Sigmoid colon (tissue), 7 donors: ENCODE results near the gene POLR1A. TPM values are rescaled to one million over a fixed set of nuclear protein-coding genes. Genes with fewer than 3 reads are reported as not detected.
A peak's percentile ranks its signal among the peaks of the same experiment; 100 is the strongest.

Experiments used
- DNase-seq: peaks from one replicate; pipeline ENCODE4 v3.0.0-alpha.2; 2019
- H3K27ac ChIP-seq, 4 donors: fragments of 200-600 bp; sonication (generic); one replicate each; pipeline ENCODE4 v1.5.1; 2016 to 2019; ENCODE audit warnings: mild to moderate bottlenecking in 1 of 4
- H3K27me3 ChIP-seq, 3 donors: fragments of 200-600 bp; sonication (generic); one replicate each; pipeline ENCODE4 v1.5.1; 2019; ENCODE audit warnings: mild to moderate bottlenecking in 1 of 3
- H3K36me3 ChIP-seq, 4 donors: fragments of 200-600 bp; sonication (generic); one replicate each; pipeline ENCODE4 v1.5.1; 2016 to 2019
- H3K4me1 ChIP-seq, 4 donors: fragments of 200-600 bp; sonication (generic); one replicate each; pipeline ENCODE4 v1.5.1; 2017 to 2019
- H3K4me3 ChIP-seq, 4 donors: fragments of 200-600 bp; sonication (generic); one replicate each; pipeline ENCODE4 v1.5.1; 2017 to 2019; ENCODE audit warnings: mild to moderate bottlenecking in 2 of 4, moderate library complexity in 1 of 4
- H3K9me3 ChIP-seq, 4 donors: fragments of 200-600 bp in 3 of 4; sonication (generic) in 3 of 4; one replicate each; pipeline versions ENCODE4 v1.5.1 to v1.6.1; 2013 to 2019
- EP300 ChIP-seq, 4 donors: sonication (generic); formaldehyde crosslinking; IDR thresholded peaks; one replicate each; pipeline ENCODE4 v1.6.1; 2017; ENCODE audit warnings: antibody characterized with exemption in 4 of 4
- POLR2A ChIP-seq, 2 donors: fragments of 450-650 bp; IDR thresholded peaks; one replicate each; pipeline ENCODE4 v1.6.1; 2016; ENCODE audit warnings: antibody characterized with exemption in 2 of 2, mild to moderate bottlenecking in 2 of 2, moderate library complexity in 2 of 2
- POLR2AphosphoS5 ChIP-seq, 4 donors: sonication (generic); formaldehyde crosslinking; IDR thresholded peaks; one replicate each; pipeline ENCODE4 v1.6.1; 2017; ENCODE audit warnings: antibody characterized with exemption in 4 of 4
- WGBS, 2 donors: extraction: QIAGEN DNeasy Blood & Tissue Kit; methylation state at CpG; one replicate each; pipeline ENCODE4 v1.1.7; 2013; 5-methylcytosine and 5-hydroxymethylcytosine counted together
- intact Hi-C: fragments of 100-400 bp; cut with DNase I; formaldehyde crosslinking; loops from one replicate; pipeline ENCODE4 v1.15.1; 2023
- polyA plus RNA-seq, 3 donors: library from polyadenylated mRNA; stranded (reverse); fragments of 200-250 nt; gene quantifications; one replicate each; pipeline ENCODE4 v1.2.3, GENCODE V29; 2013
- total RNA-seq, 4 donors: library from RNA; depleted of rRNA; stranded (reverse); fragments of >200 nt; gene quantifications; one replicate each; pipeline ENCODE4 v1.1.0, GENCODE V29; 2016
- TF ChIP-seq, protein P1 (sequence below), 4 experiments: fragments of 450-650 bp in 3 of 4; fragments of 200-600 bp in 1 of 4; IDR thresholded peaks; one replicate each; pipeline ENCODE4 v1.5.1; 2016 to 2019; ENCODE audit warnings: antibody characterized with exemption in 4 of 4, mild to moderate bottlenecking in 3 of 4, moderate library complexity in 2 of 4
- donor health status: healthy with polysubstance abuse.
- donor health status: Bipolar disorder and iron deficiency.
- donor health status: healthy.

POLR1A gene
- total and polyA plus RNA-seq, 7 donors, result 1.2 to 17.9 (median 10.1) TPM

DNA sequence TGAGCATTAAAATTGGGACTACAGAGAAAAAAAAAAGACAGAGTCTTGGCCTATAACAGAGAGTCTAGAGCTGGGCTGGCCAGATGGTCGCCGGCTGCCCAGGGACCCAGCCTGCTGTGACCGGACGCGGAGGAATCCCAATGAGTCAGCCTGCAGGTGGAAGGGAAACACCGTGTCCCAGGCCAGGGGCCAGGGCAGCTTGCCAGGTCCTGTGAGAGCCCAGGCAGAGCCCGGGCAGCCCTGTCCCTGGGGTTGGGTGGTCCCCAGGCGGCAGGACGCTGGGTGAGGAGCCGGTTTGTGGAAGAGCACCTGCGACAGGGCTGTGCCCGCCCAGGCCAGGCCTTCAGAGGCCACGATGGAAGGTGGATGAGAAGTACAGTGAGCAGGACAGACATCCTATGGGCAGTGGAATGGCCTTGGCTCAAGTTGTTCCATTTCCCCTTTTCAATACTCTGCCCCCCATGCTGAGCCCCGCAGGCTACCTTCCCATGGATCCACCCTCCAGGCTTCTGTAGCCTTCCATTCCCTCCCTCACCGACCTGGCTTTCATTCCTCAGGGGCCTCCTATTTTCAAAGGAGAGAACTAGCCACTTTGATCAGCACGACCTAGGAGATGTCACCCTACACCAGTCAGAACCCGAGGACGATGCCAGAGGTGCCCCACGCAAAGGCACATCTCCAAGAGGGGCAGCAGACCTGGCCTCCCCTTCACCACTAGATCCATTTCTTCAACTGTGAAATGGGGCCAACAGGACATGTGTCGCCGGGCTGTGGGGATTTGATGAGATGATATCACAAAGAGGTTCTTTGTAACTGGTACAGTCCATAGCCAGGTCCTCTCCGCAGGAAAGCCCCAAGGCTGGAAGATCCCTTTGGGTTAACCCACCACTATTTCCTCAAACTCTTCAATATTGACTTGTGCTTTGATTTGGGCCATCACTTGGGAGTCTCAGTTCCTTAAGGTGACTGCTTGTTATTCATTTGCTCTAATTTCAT lies 87.5 kb downstream of the POLR1A start:
- Histone ChIP-seq H3K4me1 (peaks cover 0 to 17% (median 2%) of the 10 kb centered on the region in 4 donors), H3K9me3 (peaks cover 0 to 6% (median 1%) of the 10 kb centered on the region in 4 donors), H3K4me3 (no peak overlapping the region), H3K27me3 (no peaks in the 10 kb centered on the region), H3K27ac (no peak overlapping the region), H3K36me3 (no peaks in the 10 kb centered on the region)
- intact Hi-C loops, result no loop called here
- DNase-seq, result peak; percentile 68
- WGBS, 2 donors, result 78 to 85% methylated on average over 22 of the region's 22 CpGs
- TF ChIP-seq EP300 (IDR thresholded peaks at IDR 0.05), result no peak
- TF ChIP-seq POLR2AphosphoS5 (IDR thresholded peaks at IDR 0.05), result peak in 2 of 4 donors; percentile 15 to 40

DNA sequence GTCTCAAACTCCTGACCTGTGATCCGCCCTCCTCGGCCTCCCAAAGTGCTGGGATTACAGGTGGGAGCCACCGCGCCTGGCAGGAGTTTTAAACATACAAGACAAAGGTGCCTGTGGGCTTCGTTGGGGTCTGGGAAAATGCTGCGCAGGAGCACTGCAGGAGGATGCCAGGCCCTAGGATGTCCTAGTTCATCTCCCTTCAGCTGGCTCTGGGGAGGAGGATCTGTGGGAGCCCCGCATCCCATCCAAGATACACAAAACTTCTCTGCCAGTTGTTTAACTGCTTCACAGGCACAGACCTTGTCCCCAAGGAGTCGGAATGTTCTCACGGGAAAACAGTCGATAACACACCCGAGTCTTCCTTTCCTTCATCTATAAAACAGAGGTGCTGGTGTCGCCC lies 89.1 kb downstream of the POLR1A start:
- Histone ChIP-seq H3K9me3 (peaks cover 0 to 6% (median 1%) of the 10 kb centered on the region in 4 donors), H3K36me3 (no peaks in the 10 kb centered on the region), H3K4me1 (peaks cover 0 to 17% (median 2%) of the 10 kb centered on the region in 4 donors), H3K4me3 (no peak overlapping the region), H3K27ac (no peak overlapping the region), H3K27me3 (no peaks in the 10 kb centered on the region)
- DNase-seq, result peak; percentile 42
- TF ChIP-seq POLR2AphosphoS5 (IDR thresholded peaks at IDR 0.05), result no peak
- TF ChIP-seq, protein P1, sequence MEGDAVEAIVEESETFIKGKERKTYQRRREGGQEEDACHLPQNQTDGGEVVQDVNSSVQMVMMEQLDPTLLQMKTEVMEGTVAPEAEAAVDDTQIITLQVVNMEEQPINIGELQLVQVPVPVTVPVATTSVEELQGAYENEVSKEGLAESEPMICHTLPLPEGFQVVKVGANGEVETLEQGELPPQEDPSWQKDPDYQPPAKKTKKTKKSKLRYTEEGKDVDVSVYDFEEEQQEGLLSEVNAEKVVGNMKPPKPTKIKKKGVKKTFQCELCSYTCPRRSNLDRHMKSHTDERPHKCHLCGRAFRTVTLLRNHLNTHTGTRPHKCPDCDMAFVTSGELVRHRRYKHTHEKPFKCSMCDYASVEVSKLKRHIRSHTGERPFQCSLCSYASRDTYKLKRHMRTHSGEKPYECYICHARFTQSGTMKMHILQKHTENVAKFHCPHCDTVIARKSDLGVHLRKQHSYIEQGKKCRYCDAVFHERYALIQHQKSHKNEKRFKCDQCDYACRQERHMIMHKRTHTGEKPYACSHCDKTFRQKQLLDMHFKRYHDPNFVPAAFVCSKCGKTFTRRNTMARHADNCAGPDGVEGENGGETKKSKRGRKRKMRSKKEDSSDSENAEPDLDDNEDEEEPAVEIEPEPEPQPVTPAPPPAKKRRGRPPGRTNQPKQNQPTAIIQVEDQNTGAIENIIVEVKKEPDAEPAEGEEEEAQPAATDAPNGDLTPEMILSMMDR (IDR thresholded peaks at IDR 0.05), result no peak
- no peak for TF ChIP-seq POLR2A (IDR thresholded peaks at IDR 0.05)
- no peak for TF ChIP-seq EP300 (IDR thresholded peaks at IDR 0.05)
- WGBS, 2 donors, result 52 to 79% methylated on average over 12 of the region's 12 CpGs
- intact Hi-C loops, result no loop called here

DNA sequence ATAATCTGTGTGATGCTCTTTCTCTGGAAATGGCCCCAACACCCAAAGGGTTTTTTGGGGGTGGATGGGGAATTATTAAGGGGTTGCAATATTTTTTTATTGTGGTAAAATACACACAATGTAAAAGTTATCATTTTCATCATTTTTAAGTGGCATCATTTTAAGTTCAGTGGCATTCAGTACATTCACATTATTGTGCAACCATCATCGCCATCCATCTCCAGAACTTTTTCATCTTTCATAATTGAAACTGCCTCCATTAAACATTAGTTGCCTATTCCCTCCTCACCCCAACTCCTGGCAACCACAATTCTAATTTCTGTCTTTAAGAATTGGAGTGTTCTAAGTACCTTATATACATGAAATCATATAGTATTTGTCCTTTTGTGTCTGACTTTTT lies 90.0 kb downstream of the POLR1A start:
- TF ChIP-seq EP300 (IDR thresholded peaks at IDR 0.05), result no peak
- TF ChIP-seq POLR2A (IDR thresholded peaks at IDR 0.05), result no peak
- TF ChIP-seq, protein P1 (IDR thresholded peaks at IDR 0.05), result no peak
- TF ChIP-seq POLR2AphosphoS5 (IDR thresholded peaks at IDR 0.05), result no peak
- H3K4me1 ChIP-seq, result peaks cover 0 to 8% (median 0%) of the 10 kb centered on the region in 4 donors
- WGBS, 2 donors, result 92 to 95% methylated on average over 1 of the region's 1 CpG
- intact Hi-C loops, result no loop called here
- H3K27ac ChIP-seq, result no peak overlapping the region
- H3K4me3 ChIP-seq, result no peak overlapping the region
- H3K9me3 ChIP-seq, result peaks cover 0 to 6% (median 1%) of the 10 kb centered on the region in 4 donors
- H3K36me3 ChIP-seq, result no peaks in the 10 kb centered on the region
- no peaks in the 10 kb centered on the region for H3K27me3 ChIP-seq
- DNase-seq, result no peak

DNA sequence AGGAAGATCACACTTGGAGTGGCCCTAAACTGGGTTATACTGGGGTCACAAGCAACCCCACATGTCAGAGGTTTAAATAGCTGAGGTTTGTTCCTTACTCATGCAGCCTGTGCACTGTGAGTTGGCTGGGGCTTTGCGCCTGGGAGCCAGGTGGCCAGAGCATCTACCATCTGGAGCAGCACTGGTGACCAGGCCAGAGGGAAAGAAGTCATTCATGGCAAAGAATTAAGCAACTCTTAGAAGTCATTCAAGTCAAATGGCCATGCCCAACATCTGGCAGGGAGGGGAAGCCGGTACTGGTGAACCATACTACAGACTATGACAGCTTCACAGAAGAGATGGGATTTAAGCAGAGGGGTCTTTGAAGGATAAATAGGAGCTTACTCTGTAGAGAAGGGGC lies 90.7 kb downstream of the POLR1A start:
- Histone ChIP-seq H3K27ac (no peak overlapping the region), H3K4me1 (peaks cover 0 to 6% (median 0%) of the 10 kb centered on the region in 4 donors), H3K27me3 (no peaks in the 10 kb centered on the region), H3K4me3 (no peak overlapping the region), H3K36me3 (no peaks in the 10 kb centered on the region), H3K9me3 (peaks cover 0 to 6% (median 1%) of the 10 kb centered on the region in 4 donors)
- DNase-seq, result peak; percentile 29
- whole genome bisulfite sequencing, 2 donors, result 97 to 99% methylated on average over 2 of the region's 2 CpGs
- no peak for TF ChIP-seq EP300 (IDR thresholded peaks at IDR 0.05)
- TF ChIP-seq POLR2AphosphoS5 (IDR thresholded peaks at IDR 0.05), result no peak
- no peak for TF ChIP-seq POLR2A (IDR thresholded peaks at IDR 0.05)
- TF ChIP-seq, protein P1 (IDR thresholded peaks at IDR 0.05), result no peak
- intact Hi-C loops, result no loop called here

DNA sequence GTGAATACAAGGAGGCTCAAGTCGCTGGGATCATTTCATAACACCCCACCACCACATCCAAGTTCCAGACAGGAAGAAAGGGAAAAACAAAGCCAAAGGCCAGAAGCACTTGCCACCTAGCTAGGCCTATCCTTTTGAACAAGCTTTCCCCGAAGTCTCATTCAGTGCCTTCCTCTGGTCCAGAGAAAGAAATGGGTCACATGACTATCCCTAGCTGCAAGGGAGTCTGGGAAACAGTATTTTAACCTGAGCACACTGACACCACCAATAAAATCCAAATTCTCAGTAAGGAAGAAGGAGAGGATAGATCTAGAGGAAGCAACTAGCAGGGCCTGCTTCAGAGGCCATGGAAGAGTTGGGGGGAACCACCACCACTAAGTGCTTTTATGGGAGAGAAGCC lies 91.2 kb downstream of the POLR1A start:
- Histone ChIP-seq H3K4me1 (peaks cover 0 to 6% (median 0%) of the 10 kb centered on the region in 4 donors), H3K36me3 (no peaks in the 10 kb centered on the region), H3K4me3 (no peak overlapping the region), H3K27ac (no peak overlapping the region), H3K27me3 (no peaks in the 10 kb centered on the region), H3K9me3 (peaks cover 0 to 6% (median 1%) of the 10 kb centered on the region in 4 donors)
- intact Hi-C loops, result no loop called here
- TF ChIP-seq POLR2AphosphoS5 (IDR thresholded peaks at IDR 0.05) (no peak), EP300 (IDR thresholded peaks at IDR 0.05) (no peak), POLR2A (IDR thresholded peaks at IDR 0.05) (no peak)
- TF ChIP-seq, protein P1 (IDR thresholded peaks at IDR 0.05), result no peak
- no peak for DNase-seq
- WGBS, 2 donors, result 89 to 92% methylated on average over 2 of the region's 2 CpGs
